Measurements from ENCODE around the gene EIF4A3.
"Not testable (repeated sequence)": the region's sequence is repeated elsewhere in the genome, so short reads cannot be mapped to it uniquely, and the experiment has no call there.

DNA sequence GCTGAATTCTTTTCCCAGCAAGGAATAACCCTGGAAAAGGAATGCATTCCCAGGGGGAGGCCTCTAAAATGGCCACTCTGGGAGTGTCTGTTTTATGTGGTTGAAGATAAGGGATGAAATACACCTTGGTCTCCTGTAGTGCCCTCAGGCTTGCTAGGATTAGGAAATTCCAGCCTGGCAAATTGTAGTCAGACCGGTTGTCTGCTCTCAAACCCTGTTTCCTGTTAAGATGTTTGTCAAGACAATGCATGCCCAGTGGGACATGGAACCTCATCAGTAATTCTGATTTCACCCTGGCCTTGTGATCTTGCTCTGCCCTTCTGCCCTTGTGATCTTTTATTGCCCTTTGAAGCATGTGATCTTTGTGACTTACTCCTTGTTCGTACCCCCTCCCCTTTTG, 8.7 kb upstream of the EIF4A3 start:
- not testable (repeated sequence) for TF ChIP-seq ZFP3 (CRISPR knock-in tag; IDR thresholded peaks at IDR 0.05); PPARA (CRISPR knock-in tag; IDR thresholded peaks at IDR 0.05; ENCODE audit: borderline replicate concordance); ZNF565 (CRISPR knock-in tag; conservative IDR thresholded peaks at IDR 0.05; ENCODE audit: low read depth); ARNTL (CRISPR knock-in tag; IDR thresholded peaks at IDR 0.05; ENCODE audit: borderline replicate concordance, low read depth); ZNF70 (CRISPR knock-in tag; IDR thresholded peaks at IDR 0.05); TCF4 (CRISPR knock-in tag; IDR thresholded peaks at IDR 0.05; ENCODE audit: borderline replicate concordance); ZNF8 (CRISPR knock-in tag; IDR thresholded peaks at IDR 0.05)
- TF ChIP-seq, protein P1, sequence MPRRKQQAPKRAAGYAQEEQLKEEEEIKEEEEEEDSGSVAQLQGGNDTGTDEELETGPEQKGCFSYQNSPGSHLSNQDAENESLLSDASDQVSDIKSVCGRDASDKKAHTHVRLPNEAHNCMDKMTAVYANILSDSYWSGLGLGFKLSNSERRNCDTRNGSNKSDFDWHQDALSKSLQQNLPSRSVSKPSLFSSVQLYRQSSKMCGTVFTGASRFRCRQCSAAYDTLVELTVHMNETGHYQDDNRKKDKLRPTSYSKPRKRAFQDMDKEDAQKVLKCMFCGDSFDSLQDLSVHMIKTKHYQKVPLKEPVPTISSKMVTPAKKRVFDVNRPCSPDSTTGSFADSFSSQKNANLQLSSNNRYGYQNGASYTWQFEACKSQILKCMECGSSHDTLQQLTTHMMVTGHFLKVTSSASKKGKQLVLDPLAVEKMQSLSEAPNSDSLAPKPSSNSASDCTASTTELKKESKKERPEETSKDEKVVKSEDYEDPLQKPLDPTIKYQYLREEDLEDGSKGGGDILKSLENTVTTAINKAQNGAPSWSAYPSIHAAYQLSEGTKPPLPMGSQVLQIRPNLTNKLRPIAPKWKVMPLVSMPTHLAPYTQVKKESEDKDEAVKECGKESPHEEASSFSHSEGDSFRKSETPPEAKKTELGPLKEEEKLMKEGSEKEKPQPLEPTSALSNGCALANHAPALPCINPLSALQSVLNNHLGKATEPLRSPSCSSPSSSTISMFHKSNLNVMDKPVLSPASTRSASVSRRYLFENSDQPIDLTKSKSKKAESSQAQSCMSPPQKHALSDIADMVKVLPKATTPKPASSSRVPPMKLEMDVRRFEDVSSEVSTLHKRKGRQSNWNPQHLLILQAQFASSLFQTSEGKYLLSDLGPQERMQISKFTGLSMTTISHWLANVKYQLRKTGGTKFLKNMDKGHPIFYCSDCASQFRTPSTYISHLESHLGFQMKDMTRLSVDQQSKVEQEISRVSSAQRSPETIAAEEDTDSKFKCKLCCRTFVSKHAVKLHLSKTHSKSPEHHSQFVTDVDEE (CRISPR knock-in tag; IDR thresholded peaks at IDR 0.05): not testable (repeated sequence)
- TF ChIP-seq, protein P2, sequence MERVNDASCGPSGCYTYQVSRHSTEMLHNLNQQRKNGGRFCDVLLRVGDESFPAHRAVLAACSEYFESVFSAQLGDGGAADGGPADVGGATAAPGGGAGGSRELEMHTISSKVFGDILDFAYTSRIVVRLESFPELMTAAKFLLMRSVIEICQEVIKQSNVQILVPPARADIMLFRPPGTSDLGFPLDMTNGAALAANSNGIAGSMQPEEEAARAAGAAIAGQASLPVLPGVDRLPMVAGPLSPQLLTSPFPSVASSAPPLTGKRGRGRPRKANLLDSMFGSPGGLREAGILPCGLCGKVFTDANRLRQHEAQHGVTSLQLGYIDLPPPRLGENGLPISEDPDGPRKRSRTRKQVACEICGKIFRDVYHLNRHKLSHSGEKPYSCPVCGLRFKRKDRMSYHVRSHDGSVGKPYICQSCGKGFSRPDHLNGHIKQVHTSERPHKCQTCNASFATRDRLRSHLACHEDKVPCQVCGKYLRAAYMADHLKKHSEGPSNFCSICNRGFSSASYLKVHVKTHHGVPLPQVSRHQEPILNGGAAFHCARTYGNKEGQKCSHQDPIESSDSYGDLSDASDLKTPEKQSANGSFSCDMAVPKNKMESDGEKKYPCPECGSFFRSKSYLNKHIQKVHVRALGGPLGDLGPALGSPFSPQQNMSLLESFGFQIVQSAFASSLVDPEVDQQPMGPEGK (CRISPR knock-in tag; IDR thresholded peaks at IDR 0.05; ENCODE audit: borderline replicate concordance): not testable (repeated sequence)

Measured in SK-N-SH treated with all-trans-retinoic acid at 6 μM for 48 hours (cell line).